OCI-LY1 (cell line): ENCODE measurements around the gene NCOA4.

ENCODE experiments used
- EZH2 ChIP-seq: fragments of 200-600 bp; sonication (generic), shearing (Covaris generic); IDR thresholded peaks from 2 replicates; pipeline ENCODE4 v1.8.0; 2017; ENCODE audit warnings: borderline replicate concordance, mixed run types, mild to moderate bottlenecking, antibody characterized with exemption, low read length, moderate library complexity, mixed read lengths
- TF ChIP-seq, protein P1 (sequence below): fragments of 200-600 bp; sonication (generic), shearing (Covaris generic); IDR thresholded peaks from 2 replicates; pipeline ENCODE4 v1.5.1; 2017; ENCODE audit warnings: mild to moderate bottlenecking, antibody characterized with exemption, low read length, moderate library complexity, mixed read lengths

DNA sequence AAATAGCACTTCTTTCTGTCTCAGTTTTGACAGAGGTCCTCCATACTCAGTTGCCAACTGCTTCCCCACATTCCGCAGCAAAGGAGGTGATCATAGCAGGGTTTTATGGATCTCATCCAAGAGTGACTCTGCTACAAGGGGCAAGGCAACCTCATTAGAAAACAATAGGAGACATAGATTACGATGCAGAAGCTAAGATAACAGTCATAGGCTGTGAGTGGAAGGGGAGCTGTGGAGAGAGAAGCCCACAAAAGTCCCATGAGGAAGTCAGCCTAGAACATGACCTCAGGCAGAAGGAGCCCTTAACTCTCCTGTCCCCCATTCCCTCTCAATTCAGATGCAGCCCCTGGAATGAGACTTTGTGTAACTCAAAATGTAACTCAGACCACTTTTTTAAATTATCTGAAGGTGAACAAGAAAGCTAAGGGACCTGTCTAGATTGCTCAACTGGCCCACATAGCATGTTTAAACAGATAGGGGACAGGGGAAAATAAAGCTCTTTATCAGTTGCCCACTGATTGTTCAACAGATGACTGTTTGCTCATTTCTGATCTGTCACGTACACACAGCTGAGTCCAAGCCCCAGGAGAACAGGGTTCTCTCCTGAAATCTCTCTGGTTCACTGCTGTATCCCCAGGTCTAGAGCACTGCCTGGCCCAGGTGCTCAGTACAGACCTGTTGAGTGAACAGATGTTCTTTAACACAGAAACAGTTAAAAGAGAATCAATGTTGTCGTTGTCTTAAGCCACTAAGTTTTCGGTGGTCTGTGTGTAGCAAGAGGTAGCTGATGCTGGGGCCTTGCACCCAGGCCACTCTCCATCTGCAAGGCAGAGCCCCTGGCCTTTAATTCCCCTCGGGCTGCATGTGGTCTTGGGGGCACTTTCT lies 1.5 kb upstream of the NCOA4 start:
- TF ChIP-seq, protein P1, sequence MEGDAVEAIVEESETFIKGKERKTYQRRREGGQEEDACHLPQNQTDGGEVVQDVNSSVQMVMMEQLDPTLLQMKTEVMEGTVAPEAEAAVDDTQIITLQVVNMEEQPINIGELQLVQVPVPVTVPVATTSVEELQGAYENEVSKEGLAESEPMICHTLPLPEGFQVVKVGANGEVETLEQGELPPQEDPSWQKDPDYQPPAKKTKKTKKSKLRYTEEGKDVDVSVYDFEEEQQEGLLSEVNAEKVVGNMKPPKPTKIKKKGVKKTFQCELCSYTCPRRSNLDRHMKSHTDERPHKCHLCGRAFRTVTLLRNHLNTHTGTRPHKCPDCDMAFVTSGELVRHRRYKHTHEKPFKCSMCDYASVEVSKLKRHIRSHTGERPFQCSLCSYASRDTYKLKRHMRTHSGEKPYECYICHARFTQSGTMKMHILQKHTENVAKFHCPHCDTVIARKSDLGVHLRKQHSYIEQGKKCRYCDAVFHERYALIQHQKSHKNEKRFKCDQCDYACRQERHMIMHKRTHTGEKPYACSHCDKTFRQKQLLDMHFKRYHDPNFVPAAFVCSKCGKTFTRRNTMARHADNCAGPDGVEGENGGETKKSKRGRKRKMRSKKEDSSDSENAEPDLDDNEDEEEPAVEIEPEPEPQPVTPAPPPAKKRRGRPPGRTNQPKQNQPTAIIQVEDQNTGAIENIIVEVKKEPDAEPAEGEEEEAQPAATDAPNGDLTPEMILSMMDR = no peak
- no peak for TF ChIP-seq EZH2
